ENCODE results near the gene PACRG. TPM values are rescaled to one million over a fixed set of nuclear protein-coding genes. Genes with fewer than 3 reads are reported as not detected.
A peak's percentile ranks its signal among the peaks of the same experiment; 100 is the strongest.

The PACRG gene
- total RNA-seq, 1 donor from 2014 or later = 1.2 TPM

- peak overlapping the region; percentile 6 for H3K4me3 Mint-ChIP-seq (ENCODE audit: unreplicated experiment)
- peak; percentile 88 for DNase-seq (ENCODE audit: extremely low spot score, unreplicated experiment)
These were observed 236.8 kb downstream of the PACRG start for GRCh38 chr6:162964488-162965140.

GRCh38 chr6:162965366-162965765 is 237.6 kb downstream of the PACRG start:
- H3K27me3 Mint-ChIP-seq (ENCODE audit: unreplicated experiment) = no peaks in the 10 kb centered on the region
- peaks cover 25% of the 10 kb centered on the region for H3K4me1 Mint-ChIP-seq (ENCODE audit: unreplicated experiment)
- H3K36me3 Mint-ChIP-seq (ENCODE audit: unreplicated experiment) = no peaks in the 10 kb centered on the region
- H3K9me3 Mint-ChIP-seq (ENCODE audit: unreplicated experiment) = peaks cover 10% of the 10 kb centered on the region
- DNase-seq (ENCODE audit: extremely low spot score, unreplicated experiment) = no peak
- TF ChIP-seq CTCF (IDR thresholded peaks at IDR 0.05) = no peak
- H3K27ac Mint-ChIP-seq (ENCODE audit: unreplicated experiment) = peak overlapping the region; percentile 89
- no peak overlapping the region for H3K4me3 Mint-ChIP-seq (ENCODE audit: unreplicated experiment)

More at GRCh38 chr6:162964488-162965140, 236.8 kb downstream of the PACRG start:
- Mint-ChIP-seq H3K4me1 (ENCODE audit: unreplicated experiment) (peaks cover 25% of the 10 kb centered on the region), H3K9me3 (ENCODE audit: unreplicated experiment) (peaks cover 10% of the 10 kb centered on the region), H3K27ac (ENCODE audit: unreplicated experiment) (peak overlapping the region; percentile 89), H3K36me3 (ENCODE audit: unreplicated experiment) (no peaks in the 10 kb centered on the region), H3K27me3 (ENCODE audit: unreplicated experiment) (no peaks in the 10 kb centered on the region)
- TF ChIP-seq CTCF (IDR thresholded peaks at IDR 0.05) = no peak

- Mint-ChIP-seq H3K27ac (ENCODE audit: unreplicated experiment) (no peak overlapping the region), H3K27me3 (ENCODE audit: unreplicated experiment) (no peaks in the 10 kb centered on the region), H3K4me3 (ENCODE audit: unreplicated experiment) (no peak overlapping the region), H3K9me3 (ENCODE audit: unreplicated experiment) (peaks cover 13% of the 10 kb centered on the region), H3K36me3 (ENCODE audit: unreplicated experiment) (no peaks in the 10 kb centered on the region), H3K4me1 (ENCODE audit: unreplicated experiment) (peaks cover 6% of the 10 kb centered on the region)
- TF ChIP-seq CTCF (IDR thresholded peaks at IDR 0.05) = no peak
- DNase-seq (ENCODE audit: extremely low spot score, unreplicated experiment) = no peak
These were observed 242.5 kb downstream of the PACRG start for GRCh38 chr6:162970246-162970645.

GRCh38 chr6:162971356-162971755 is 243.6 kb downstream of the PACRG start:
- Mint-ChIP-seq H3K36me3 (ENCODE audit: unreplicated experiment) (no peaks in the 10 kb centered on the region), H3K4me1 (ENCODE audit: unreplicated experiment) (no peaks in the 10 kb centered on the region), H3K9me3 (ENCODE audit: unreplicated experiment) (peaks cover 7% of the 10 kb centered on the region), H3K27ac (ENCODE audit: unreplicated experiment) (no peak overlapping the region), H3K27me3 (ENCODE audit: unreplicated experiment) (no peaks in the 10 kb centered on the region), H3K4me3 (ENCODE audit: unreplicated experiment) (no peak overlapping the region)
- TF ChIP-seq CTCF (IDR thresholded peaks at IDR 0.05) = no peak
- no peak for DNase-seq (ENCODE audit: extremely low spot score, unreplicated experiment)

- DNase-seq (ENCODE audit: extremely low spot score, unreplicated experiment) = no peak
- H3K36me3 Mint-ChIP-seq (ENCODE audit: unreplicated experiment) = no peaks in the 10 kb centered on the region
- no peak overlapping the region for H3K27ac Mint-ChIP-seq (ENCODE audit: unreplicated experiment)
- H3K9me3 Mint-ChIP-seq (ENCODE audit: unreplicated experiment) = peaks cover 7% of the 10 kb centered on the region
- TF ChIP-seq CTCF (IDR thresholded peaks at IDR 0.05) = no peak
- H3K4me1 Mint-ChIP-seq (ENCODE audit: unreplicated experiment) = peaks cover under 1% of the 10 kb centered on the region
- H3K4me3 Mint-ChIP-seq (ENCODE audit: unreplicated experiment) = no peak overlapping the region
- no peaks in the 10 kb centered on the region for H3K27me3 Mint-ChIP-seq (ENCODE audit: unreplicated experiment)
These were observed 245.5 kb downstream of the PACRG start for GRCh38 chr6:162973151-162973872.

Measured in osteocyte (in vitro differentiated cells).